A673 (cell line): ENCODE measurements around the gene ERI3. TPM values are rescaled to one million over a fixed set of nuclear protein-coding genes. Genes with fewer than 3 reads are reported as not detected.
"Not testable (repeated sequence)": the region's sequence is repeated elsewhere in the genome, so short reads cannot be mapped to it uniquely, and the experiment has no call there.

Source experiments
- BruUV-seq: library from RNA; stranded (reverse); fragments of 400-500 nt; replicated peaks from 2 replicates; lab custom pipeline; 2021; lab: Mats Ljungman, UMichigan
- CTCF ChIA-PET: fragments of 300-600 bp; sonication (Branson Sonifier 250); formaldehyde crosslinking; loops from one replicate; lab custom pipeline; 2022; ENCODE audit warnings: antibody characterized with exemption; lab: Charles Lee
- POLR2A ChIA-PET: fragments of 300-600 bp; sonication (Branson Sonifier 250); formaldehyde crosslinking; loops from one replicate; lab custom pipeline; 2022; ENCODE audit warnings: antibody characterized with exemption; ENCODE audit not compliant: low non-redundant PET; lab: Charles Lee
- DNase-seq: peaks from one replicate; pipeline ENCODE4 v3.0.0-alpha.2; 2015; ENCODE audit warnings: low spot score
- H3K27ac ChIP-seq: fragments of 200-600 bp; sonication (generic); 2 replicates; pipeline ENCODE4 v1.5.1; 2016; ENCODE audit warnings: mixed run types, low read depth, mild to moderate bottlenecking, mixed read lengths, antibody characterized with exemption, low read length; ENCODE audit not compliant: poor library complexity, severe bottlenecking
- H3K27me3 ChIP-seq: fragments of 200-600 bp; sonication (generic); replicated peaks from 2 replicates; pipeline ENCODE4 v1.6.1; 2017; ENCODE audit warnings: mixed run types, low read depth, mild to moderate bottlenecking, mixed read lengths, antibody characterized with exemption, low read length; ENCODE audit not compliant: insufficient read depth, poor library complexity
- H3K36me3 ChIP-seq: fragments of 200-600 bp; sonication (generic); 2 replicates; pipeline ENCODE4 v1.6.1; 2016; ENCODE audit warnings: mixed run types, mild to moderate bottlenecking, mixed read lengths, antibody characterized with exemption, low read length; ENCODE audit not compliant: insufficient read depth, poor library complexity, severe bottlenecking
- H3K4me1 ChIP-seq: fragments of 200-600 bp; sonication (generic); 2 replicates; pipeline ENCODE4 v1.6.1; 2017; ENCODE audit warnings: mixed run types, mild to moderate bottlenecking, mixed read lengths, antibody characterized with exemption, low read length; ENCODE audit not compliant: insufficient read depth, poor library complexity, severe bottlenecking
- H3K4me3 ChIP-seq: fragments of 200-600 bp; sonication (generic); 2 replicates; pipeline ENCODE4 v1.5.1; 2016; ENCODE audit warnings: low read depth, mixed run types, mild to moderate bottlenecking, mixed read lengths, low read length; ENCODE audit not compliant: poor library complexity, severe bottlenecking
- H3K9me3 ChIP-seq: fragments of 200-600 bp; sonication (generic); 2 replicates; pipeline ENCODE4 v1.6.1; 2016; ENCODE audit warnings: mixed run types, low read depth, mild to moderate bottlenecking, mixed read lengths, antibody characterized with exemption, low read length; ENCODE audit not compliant: poor library complexity, severe bottlenecking
- CTCF ChIP-seq: fragments of 300-800, 200-600 bp; sonication (generic); conservative IDR thresholded peaks from 2 replicates; pipeline ENCODE4 v1.5.1; 2017; ENCODE audit warnings: low read depth, mild to moderate bottlenecking, antibody characterized with exemption, low read length, moderate library complexity, mixed read lengths
- EZH2 ChIP-seq: fragments of 200-600 bp; sonication (generic); IDR thresholded peaks from 2 replicates; pipeline ENCODE4 v1.6.1; 2017; ENCODE audit warnings: borderline replicate concordance, low read depth, mild to moderate bottlenecking, mixed read lengths, antibody characterized with exemption, low read length; ENCODE audit not compliant: poor library complexity, severe bottlenecking
- intact Hi-C: fragments of 100-400 bp; cut with micrococcal nuclease; formaldehyde crosslinking; loops from one replicate; pipeline ENCODE4 v1.10.0; 2022; ENCODE audit not compliant: unreplicated experiment
- total RNA-seq: library from RNA; stranded (reverse); gene quantifications from 2 replicates; pipeline ENCODE4 v1.2.3, GENCODE V29; 2021

ERI3 gene
- total RNA-seq, 1 experiment from 2014 or later: 97.9 TPM

GRCh38 chr1:44210595-44210994 lies 144.5 kb downstream of the ERI3 start:
- TF ChIP-seq CTCF (no peak), EZH2 (no peak)
- Histone ChIP-seq H3K27ac (no peak overlapping the region), H3K27me3 (no peaks in the 10 kb centered on the region), H3K9me3 (no peaks in the 10 kb centered on the region), H3K36me3 (peaks cover 6% of the 10 kb centered on the region), H3K4me3 (no peak overlapping the region), H3K4me1 (peaks cover 6% of the 10 kb centered on the region)
- CTCF ChIA-PET: no interaction called here
- POLR2A ChIA-PET: no interaction called here
- intact Hi-C loops: no loop called here
- no peak for DNase-seq
- no TSS peak for BruUV-seq

GRCh38 chr1:44208226-44208625 lies 146.8 kb downstream of the ERI3 start:
- Histone ChIP-seq H3K27ac (no peak overlapping the region), H3K27me3 (no peaks in the 10 kb centered on the region), H3K4me3 (no peak overlapping the region), H3K4me1 (peaks cover 6% of the 10 kb centered on the region), H3K9me3 (no peaks in the 10 kb centered on the region), H3K36me3 (no peaks in the 10 kb centered on the region)
- ChIA-PET POLR2A (no interaction called here), CTCF (no interaction called here)
- no TSS peak for BruUV-seq
- no peak for DNase-seq
- TF ChIP-seq CTCF (no peak), EZH2 (no peak)
- intact Hi-C loops: loop anchor here (10.0 kb wide), 1 partner anchor 103 kb away; no protein-coding TSS in a partner anchor

GRCh38 chr1:44206545-44206944 lies 148.5 kb downstream of the ERI3 start:
- CTCF ChIA-PET, H3K4me3 ChIP-seq, H3K36me3 ChIP-seq, H3K27me3 ChIP-seq, POLR2A ChIA-PET, DNase-seq, BruUV-seq, H3K4me1 ChIP-seq, H3K9me3 ChIP-seq, H3K27ac ChIP-seq: not testable (repeated sequence)
- intact Hi-C loops: loop anchor here (10.0 kb wide), 1 partner anchor 102 kb away; no protein-coding TSS in a partner anchor

GRCh38 chr1:44200336-44200735 lies 154.7 kb downstream of the ERI3 start:
- H3K4me3 ChIP-seq: no peak overlapping the region
- no peak overlapping the region for H3K27ac ChIP-seq
- no peaks in the 10 kb centered on the region for H3K4me1 ChIP-seq
- no peaks in the 10 kb centered on the region for H3K9me3 ChIP-seq
- POLR2A ChIA-PET: no interaction called here
- intact Hi-C loops: loop anchor here (10.0 kb wide), 1 partner anchor 96 kb away; no protein-coding TSS in a partner anchor
- no peaks in the 10 kb centered on the region for H3K36me3 ChIP-seq
- no peaks in the 10 kb centered on the region for H3K27me3 ChIP-seq
- CTCF ChIA-PET: no interaction called here
- DNase-seq: no peak
- BruUV-seq: no TSS peak
- TF ChIP-seq CTCF (no peak), EZH2 (no peak)
